NCI-H524 treated with DMSO at 0.1 percent for 48 hours (cell line): ENCODE results near the gene GRK4.
"Not testable (repeated sequence)": the region's sequence is repeated elsewhere in the genome, so short reads cannot be mapped to it uniquely, and the experiment has no call there.

Experiments used
- DNase-seq: peaks from one replicate; lab custom pipeline; 2025; lab: John Stamatoyannopoulos, UW

GRK4 gene

DNA sequence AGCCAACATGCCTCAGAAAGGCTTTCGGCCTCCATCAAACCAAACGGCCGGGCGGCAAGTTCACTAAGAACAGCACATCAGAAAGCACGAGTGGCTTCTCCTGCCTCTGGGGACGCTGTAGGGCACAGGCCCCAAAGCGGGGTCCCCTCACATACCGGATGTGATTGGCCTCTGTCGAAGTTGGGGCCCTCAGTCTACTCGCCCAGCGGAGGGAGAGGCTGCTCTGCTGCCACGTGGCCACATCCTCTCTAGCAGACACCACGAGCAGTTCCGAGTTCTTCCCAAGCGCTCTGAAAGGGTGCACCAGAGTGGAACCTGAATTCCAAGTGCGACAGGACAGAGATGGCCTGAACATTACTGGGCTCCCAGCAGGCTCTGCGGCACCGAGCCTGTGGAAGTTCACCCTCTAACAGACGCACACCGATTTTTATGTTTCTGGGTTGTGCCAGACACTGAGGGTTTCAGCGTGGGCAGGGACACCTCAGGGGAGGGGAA, 21.3 kb upstream of the GRK4 start:
- no peak for DNase-seq

GRCh38 chr4:2942532-2943363, 20.6 kb upstream of the GRK4 start:
- DNase-seq: no peak

GRCh38 chr4:2943364-2944090, 19.8 kb upstream of the GRK4 start:
- DNase-seq: no peak

DNA sequence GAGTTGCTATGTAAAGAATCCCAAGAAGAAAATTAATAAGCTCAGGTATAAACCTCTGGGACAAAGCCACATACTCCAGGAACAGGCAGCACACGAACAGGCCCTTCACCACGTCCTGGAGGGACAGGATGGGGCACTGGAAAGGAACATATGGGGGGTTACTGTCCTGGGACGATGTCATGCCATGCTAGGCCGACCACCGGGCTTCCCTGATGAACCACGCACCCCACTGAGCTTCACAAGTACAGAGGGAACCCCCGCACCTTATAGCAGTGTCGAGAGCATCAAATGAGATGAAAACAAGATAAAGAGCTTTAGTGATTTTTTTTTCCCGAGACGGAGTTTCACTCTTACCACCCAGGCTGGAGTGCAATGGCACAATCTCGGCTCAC, 19.3 kb upstream of the GRK4 start:
- DNase-seq: no peak

DNA sequence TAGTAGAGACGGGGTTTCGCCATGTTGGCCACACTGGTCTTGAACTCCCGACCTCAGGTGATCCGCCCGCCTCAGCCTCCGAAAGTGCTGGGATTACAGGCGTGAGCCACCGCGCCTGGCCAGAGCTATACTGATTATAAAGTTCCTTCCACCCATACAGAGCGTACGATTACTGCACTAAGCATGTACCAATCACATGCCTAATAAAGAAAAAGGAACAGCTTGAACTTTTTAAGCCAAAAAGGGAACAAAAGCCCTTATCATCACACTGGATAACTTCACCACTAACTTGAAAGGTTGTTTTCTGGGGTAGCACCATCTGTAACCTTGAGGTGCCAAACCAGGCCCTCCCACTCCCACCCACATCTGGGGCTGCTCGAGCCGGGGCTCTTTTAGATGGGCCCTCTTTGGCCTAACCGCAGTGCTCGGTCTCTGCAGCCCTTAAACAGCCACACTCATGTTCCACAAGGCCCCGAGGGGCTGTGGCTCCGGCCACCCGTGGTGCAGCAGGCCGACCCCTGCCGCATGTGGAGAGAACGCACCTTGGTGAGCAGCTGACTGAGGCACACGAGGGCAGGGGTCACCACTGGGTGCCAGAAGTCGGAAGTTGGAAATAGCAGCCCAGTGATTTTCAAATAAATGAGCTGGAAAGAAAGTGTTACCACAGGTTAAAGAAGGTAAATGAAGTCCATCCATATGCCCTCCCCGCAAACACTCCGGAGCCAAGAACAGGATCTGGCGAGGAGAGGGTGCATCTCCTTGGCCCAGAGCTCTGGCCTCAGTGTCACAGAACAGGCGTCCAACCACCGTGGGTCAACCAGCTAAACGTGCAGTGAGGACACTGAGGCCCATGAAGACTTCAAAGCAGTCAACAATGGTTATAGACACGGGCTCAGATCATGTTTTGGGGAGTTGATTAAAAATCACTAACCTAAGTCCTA, 18.5 kb upstream of the GRK4 start:
- no peak for DNase-seq

DNA sequence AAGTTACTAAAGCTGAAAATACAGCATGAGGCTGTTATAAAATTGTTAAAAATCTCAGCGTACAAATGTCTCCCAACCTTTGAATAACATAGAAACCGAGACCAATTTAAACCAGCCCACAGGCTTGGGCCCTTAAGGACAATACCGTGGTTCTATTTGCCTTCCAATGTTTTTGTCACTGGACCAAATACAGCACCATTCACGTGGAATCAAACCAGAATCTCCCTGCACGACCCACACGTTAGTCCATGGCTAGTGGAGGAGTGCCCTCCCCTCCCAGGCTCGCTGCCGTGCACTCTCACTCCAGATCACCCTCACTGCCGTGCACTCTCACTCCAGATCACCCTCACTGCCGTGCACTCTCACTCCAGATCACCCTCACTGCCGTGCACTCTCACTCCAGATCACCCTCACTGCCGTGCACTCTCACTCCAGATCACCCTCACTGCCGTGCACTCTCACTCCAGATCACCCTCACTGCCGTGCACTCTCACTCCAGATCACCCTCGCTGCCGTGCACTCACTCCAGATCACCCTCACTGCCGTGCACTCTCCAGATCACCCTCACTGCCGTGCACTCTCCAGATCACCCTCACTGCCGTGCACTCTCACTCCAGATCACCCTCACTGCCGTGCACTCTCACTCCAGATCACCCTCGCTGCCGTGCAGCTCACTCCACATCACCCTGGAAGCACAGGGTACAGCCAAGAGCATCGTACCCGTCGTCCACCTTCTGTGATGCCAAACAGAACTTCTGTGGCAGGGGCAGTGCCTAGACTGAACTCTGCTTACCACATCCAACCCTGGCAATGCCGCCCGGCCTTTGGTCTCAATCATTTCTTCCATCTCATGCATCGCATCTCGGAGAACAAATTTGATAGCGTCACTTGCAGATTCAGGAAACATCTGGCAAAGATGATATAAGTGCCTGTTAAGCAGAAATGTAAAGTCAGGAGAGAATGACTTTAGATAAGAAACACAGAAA, 17.5 kb upstream of the GRK4 start:
- not testable (repeated sequence) for DNase-seq

DNA sequence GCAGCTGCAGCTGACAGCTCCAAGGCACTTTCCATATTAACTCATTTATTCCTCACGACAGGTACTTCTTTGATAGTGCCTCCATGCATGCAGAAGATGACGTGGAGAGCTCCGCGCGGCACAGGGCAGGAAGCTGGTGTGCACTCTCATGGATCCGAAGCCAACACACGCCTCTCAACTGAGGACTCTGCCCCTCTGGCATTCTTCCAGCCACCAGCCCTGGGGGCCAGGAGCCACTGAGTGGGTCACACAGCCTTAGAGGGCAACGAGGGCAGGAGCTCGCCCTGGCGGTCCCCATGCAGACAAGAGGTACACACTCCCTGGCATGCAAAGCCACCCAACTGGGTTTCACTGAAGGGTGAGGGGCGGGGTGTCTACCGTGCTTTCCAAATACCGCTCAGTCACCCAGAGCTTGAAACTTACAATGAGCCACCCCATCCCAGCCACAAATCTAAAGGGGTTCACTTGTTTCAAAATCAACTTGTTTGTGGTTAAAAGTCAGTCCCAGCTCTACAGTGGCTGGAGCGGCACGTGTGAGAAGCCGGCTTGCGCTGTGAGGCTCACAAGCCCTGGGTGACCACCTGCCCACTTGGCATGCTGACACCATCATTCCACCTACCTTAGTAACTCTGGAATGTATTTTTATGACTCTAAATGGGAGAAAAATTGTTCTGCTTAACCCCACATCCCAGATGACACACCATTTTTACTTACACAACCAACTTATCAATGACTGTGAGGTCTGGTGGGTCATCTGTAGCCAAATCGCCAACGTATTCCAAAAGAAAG, 16.4 kb upstream of the GRK4 start:
- DNase-seq: no peak

- DNase-seq: no peak
These were observed 15.4 kb upstream of the GRK4 start for GRCh38 chr4:2947926-2948325.

DNA sequence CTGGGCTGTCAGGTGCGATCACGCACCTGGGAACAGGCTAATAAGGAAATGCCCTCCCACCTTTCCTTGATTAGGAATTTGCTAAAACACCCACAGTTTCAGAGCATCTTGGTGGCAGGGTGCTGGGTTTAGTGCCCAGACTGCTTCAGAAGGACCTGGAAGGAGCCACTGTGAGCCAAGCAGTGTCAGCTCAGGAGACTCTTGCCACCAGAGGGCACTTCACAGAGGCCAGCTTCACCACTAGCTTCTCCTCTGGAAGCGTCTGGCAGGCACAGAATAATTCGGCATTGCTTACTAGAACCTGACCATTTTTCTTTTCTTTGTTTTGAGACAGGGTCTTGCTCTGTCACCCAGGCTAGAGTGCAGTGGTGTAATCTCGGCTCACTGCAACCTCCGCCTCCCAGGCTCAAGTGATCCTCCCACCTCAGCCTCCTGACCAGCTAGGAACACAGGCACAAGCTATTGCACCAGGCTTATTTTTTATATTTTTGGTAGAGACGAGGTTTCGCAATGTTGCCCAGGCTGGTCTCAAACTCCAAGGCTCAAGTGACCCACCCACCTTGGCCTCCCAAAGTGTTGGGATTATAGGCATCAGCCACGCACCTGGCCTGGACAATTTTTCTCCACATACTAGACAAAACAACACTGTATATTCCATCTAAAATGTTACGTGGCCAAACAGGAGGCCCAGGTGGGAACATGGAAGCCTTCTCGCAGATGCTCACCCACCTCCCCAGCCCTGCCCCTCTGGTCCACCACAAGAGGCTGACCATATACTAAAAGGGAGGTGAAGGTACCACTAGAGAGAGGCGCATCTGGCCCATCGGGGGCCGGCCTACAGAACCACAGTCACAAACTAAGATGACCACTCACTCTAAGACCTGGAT, 14.2 kb upstream of the GRK4 start:
- no peak for DNase-seq

DNA sequence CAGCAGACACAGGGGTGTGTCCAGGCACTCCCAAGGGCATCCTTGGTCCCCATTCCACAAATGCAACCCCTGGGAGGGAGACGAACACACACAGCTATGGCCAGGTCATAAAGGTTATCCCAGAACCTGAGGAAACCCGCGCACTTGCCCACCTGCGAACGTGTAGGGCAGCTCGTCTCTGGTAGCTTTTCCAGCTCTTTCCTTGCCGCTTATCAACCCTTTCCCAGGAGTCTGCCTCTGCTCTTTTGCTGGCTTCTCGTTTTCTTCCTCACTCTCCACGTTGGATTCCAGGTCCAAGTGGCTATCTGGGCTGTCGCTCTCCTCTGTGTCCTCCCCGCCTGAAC, 13.6 kb upstream of the GRK4 start:
- DNase-seq: no peak

DNA sequence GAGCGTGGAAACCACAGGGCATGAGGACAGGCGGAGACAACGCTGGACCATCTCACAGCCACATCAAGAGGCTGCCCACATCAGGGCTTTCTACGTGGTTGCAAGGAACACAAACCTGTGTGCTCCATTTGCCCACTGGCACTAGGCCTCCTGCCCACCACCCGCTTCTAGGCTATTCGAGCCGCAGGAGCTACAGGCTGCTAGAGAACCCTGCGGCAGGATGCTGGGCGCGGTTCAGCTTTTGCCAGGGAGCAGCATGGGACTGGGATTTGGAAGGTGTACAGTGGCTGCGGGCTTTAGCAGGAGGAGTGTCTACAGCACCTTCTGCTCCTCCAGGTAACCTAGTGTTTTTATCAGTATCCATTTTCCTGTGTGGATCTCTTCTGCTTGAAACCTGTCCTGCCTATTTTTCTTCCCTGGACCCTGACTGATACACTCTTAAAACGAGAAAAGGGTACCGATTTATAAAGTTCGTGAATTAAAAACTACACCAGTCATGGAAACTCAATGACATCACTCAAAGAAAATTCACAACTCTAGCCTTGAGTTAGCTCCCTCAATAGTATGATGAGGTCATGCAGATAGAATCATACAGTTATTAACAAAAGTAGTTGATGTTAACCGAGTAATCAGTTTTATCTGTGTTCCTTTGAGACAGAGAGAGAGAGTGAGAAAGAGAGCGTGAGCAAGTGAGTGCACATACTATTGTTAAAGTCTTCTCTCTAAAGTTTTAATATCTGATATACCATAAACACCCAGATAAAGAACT, 13.0 kb upstream of the GRK4 start:
- no peak for DNase-seq

DNA sequence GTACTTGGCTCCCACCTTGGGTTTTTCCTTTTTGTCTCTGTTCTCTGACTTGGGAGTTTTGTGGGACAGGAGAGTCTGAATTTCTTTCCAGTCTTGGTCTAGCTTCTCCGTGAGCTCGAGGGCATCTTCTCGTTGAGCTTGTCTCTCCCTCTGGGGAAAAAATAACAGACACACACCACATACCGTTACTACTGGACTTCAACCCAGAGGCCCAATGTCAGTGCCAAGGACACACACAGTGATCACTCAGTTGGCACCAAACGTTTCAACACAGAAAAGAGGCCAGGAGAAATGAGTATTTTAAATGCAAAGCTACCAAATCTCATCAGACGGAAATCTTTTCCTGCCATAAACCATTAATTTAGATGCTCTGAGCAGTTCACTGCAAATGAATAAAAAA, 9.9 kb upstream of the GRK4 start:
- no peak for DNase-seq

- no peak for DNase-seq
These were observed 8.8 kb upstream of the GRK4 start for GRCh38 chr4:2954358-2955185.

DNA sequence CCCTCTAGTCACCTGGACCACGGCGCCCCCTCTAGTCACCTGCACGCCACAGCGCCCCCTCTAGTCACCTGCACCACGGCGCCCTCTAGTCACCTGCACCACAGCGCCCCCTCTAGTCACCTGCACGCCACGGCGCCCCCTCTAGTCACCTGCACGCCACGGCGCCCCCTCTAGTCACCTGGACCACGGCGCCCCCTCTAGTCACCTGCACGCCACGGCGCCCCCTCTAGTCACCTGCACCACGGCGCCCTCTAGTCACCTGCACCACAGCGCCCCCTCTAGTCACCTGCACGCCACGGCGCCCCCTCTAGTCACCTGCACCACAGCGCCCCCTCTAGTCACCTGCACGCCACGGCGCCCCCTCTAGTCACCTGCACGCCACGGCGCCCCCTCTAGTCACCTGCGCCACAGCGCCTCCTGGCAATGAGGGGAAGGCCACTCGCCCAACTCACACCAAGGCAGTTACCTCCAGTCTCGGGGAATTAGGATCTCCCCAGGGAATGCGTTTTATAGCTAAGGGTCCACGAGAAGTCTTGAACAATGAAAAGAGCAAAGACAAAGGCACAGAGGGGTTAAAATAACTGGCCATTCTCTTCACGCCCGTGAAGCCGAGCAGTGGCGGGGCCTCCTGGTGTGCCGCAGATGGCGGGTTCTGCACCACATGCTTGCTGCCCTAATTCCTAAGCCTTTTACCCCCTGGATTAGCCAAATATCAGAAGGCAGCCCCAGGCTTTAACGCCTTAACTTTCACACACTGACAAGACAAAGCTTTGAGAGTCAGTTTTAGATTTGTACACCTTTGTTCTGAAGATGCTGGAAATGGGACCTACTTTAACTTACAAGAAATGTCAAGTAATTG, 8.0 kb upstream of the GRK4 start:
- DNase-seq: not testable (repeated sequence)

- DNase-seq: no peak
These were observed 4.9 kb upstream of the GRK4 start for GRCh38 chr4:2958446-2958845.

GRCh38 chr4:2960450-2960849, 2.9 kb upstream of the GRK4 start:
- DNase-seq: not testable (repeated sequence)

DNA sequence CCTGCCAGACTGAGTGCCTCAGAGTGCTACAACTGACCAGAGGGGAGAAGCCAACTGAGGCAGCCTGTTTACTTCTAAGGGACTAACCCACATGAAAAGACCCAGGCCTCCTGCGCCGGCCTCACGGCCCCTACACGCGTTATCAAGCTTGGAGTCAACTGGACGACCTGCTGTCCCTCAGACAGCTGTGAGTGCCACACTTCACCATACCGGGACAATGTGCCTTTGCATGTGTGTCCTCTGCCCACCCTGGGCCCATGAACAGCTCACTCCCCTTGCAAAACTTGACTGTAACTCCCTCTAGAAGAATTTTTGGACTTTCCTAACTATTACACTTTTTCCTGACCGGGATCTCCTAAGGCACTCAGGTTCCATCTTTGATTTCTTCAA, 2.0 kb upstream of the GRK4 start:
- DNase-seq: no peak
